Mammary epithelial cell (primary cell): Measurements from ENCODE around the gene SORCS1.

Source experiments
- EZH2 ChIP-seq: IDR thresholded peaks from 2 replicates; pipeline ENCODE4 v1.6.1; 2012; ENCODE audit warnings: low read length, inconsistent platforms, borderline replicate concordance
- TF ChIP-seq, protein P1 (sequence below), 2 donors: IDR thresholded peaks in 1 of 2; conservative IDR thresholded peaks in 1 of 2; 2 replicates each; pipeline ENCODE4 v1.5.1; 2011 to 2012; ENCODE audit warnings: inconsistent platforms in 2 of 2, low read length in 2 of 2, mild to moderate bottlenecking in 2 of 2, control low read depth in 1 of 2, low read depth in 1 of 2; ENCODE audit not compliant: insufficient read depth in 1 of 2; ENCODE audit errors: extremely low read depth in 1 of 2

DNA sequence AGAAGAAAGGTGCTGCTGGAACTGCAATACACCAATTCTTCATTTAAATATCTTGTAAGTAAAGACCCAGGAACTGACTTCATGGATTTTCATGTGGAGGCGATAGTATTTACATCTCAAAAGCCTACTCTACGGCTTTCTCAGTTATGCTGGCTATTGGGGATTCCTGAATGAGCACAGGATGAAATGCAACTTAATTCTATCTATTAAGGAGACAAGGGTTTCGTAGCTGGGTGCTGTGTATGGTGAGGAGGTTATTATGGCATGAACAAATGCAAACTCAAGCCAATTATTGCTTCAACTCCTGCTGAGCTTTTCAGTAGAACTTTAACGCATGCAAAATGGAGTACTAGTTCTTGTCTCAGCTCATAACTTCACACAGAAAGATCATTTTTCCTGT is 251.2 kb downstream of the SORCS1 start:
- TF ChIP-seq EZH2 = no peak
- TF ChIP-seq, protein P1, sequence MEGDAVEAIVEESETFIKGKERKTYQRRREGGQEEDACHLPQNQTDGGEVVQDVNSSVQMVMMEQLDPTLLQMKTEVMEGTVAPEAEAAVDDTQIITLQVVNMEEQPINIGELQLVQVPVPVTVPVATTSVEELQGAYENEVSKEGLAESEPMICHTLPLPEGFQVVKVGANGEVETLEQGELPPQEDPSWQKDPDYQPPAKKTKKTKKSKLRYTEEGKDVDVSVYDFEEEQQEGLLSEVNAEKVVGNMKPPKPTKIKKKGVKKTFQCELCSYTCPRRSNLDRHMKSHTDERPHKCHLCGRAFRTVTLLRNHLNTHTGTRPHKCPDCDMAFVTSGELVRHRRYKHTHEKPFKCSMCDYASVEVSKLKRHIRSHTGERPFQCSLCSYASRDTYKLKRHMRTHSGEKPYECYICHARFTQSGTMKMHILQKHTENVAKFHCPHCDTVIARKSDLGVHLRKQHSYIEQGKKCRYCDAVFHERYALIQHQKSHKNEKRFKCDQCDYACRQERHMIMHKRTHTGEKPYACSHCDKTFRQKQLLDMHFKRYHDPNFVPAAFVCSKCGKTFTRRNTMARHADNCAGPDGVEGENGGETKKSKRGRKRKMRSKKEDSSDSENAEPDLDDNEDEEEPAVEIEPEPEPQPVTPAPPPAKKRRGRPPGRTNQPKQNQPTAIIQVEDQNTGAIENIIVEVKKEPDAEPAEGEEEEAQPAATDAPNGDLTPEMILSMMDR (conservative IDR thresholded peaks at IDR 0.05 in 1 of 2, IDR thresholded peaks at IDR 0.05 in 1 of 2; ENCODE audit: extremely low read depth in 1 of 2, insufficient read depth in 1 of 2, low read depth in 1 of 2, low read length in 2 of 2) = no peak
